NCI-H1436 treated with DMSO at 0.1 percent for 48 hours (cell line): Measurements from ENCODE around the gene PITPNM1.
"Not testable (repeated sequence)": the region's sequence is repeated elsewhere in the genome, so short reads cannot be mapped to it uniquely, and the experiment has no call there.

ENCODE experiments used
- DNase-seq: peaks from one replicate; lab custom pipeline; 2025; lab: John Stamatoyannopoulos, UW

PITPNM1 gene

GRCh38 chr11:67523556-67524479 lies 18.7 kb upstream of the PITPNM1 start:
- no peak for DNase-seq

GRCh38 chr11:67522844-67523555 lies 17.8 kb upstream of the PITPNM1 start, which contains the start of gene CABP2:
Gene CABP2 (minus strand): TSS chr11:67523446. CDS start chr11:67523326, 120 bp downstream.
- DNase-seq = no peak

- no peak for DNase-seq
Measured at GRCh38 chr11:67522338-67522737, 17.2 kb upstream of the PITPNM1 start.

GRCh38 chr11:67521924-67522323 lies 16.8 kb upstream of the PITPNM1 start:
- no peak for DNase-seq

- no peak for DNase-seq
Measured at GRCh38 chr11:67520856-67521824, 16.0 kb upstream of the PITPNM1 start.

GRCh38 chr11:67519726-67520125 lies 14.6 kb upstream of the PITPNM1 start:
- DNase-seq = no peak

GRCh38 chr11:67517784-67518552 lies 12.8 kb upstream of the PITPNM1 start:
- DNase-seq = no peak

- DNase-seq = no peak
Measured at GRCh38 chr11:67516806-67517205, 11.6 kb upstream of the PITPNM1 start.

- DNase-seq = no peak
Measured at GRCh38 chr11:67514116-67514515, 9.0 kb upstream of the PITPNM1 start.

- DNase-seq = not testable (repeated sequence)
Measured at GRCh38 chr11:67511558-67511957, 6.4 kb upstream of the PITPNM1 start.

- DNase-seq = no peak
Measured at GRCh38 chr11:67510023-67510345, 4.8 kb upstream of the PITPNM1 start.

GRCh38 chr11:67508486-67509121 lies 3.4 kb upstream of the PITPNM1 start:
- peak; percentile 84 for DNase-seq

- DNase-seq = peak; percentile 96
Measured at GRCh38 chr11:67507864-67508485, 2.8 kb upstream of the PITPNM1 start, which contains the start of gene CDK2AP2. Gene CDK2AP2 (minus strand): TSS chr11:67508162. CDS start chr11:67508082, 80 bp downstream.

GRCh38 chr11:67507242-67507863 lies 2.2 kb upstream of the PITPNM1 start:
- no peak for DNase-seq

GRCh38 chr11:67506426-67507051 lies 1.4 kb upstream of the PITPNM1 start:
- no peak for DNase-seq

GRCh38 chr11:67505605-67506396 lies 638 bp upstream of the PITPNM1 start:
- DNase-seq = peak; percentile 8

- no peak for DNase-seq
Measured at GRCh38 chr11:67504005-67504949, 886 bp downstream of the PITPNM1 start.
